Stimulated activated CD8-positive, alpha-beta memory T cell treated with anti-CD3 and anti-CD28 coated beads, Interleukin-12 subunit alpha, Interleukin-12 subunit beta, amount 100 ng/mL, for 4 hours (primary cell): ENCODE results near the gene POTEH.
"Not testable (repeated sequence)": the region's sequence is repeated elsewhere in the genome, so short reads cannot be mapped to it uniquely, and the experiment has no call there.

ENCODE experiments used
- DNase-seq: peaks from one replicate; pipeline ENCODE4 v3.0.0-alpha.2; 2020; ENCODE audit warnings: low read depth

Gene POTEH

DNA sequence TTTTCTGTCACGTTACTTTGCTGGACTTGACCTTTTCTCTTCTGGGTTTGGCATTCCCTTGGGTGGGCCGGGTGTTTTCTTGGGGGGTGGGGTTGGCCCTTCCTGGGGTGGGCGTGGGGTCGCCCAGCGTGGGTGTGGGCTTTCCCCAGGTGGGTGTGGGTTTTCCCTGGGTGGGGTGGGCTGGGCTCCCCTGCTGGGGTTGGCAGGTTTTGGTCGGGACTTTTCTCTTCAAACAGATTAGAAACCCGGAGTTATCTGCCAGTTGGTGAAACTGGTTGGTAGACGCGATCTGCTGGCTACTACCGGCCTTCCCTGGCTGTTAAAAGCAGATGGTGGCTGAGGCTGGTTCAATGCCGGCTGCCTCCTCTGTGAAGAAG is at the start of gene POTEH:
Gene POTEH (plus strand): TSS at position 278 of the 377 bp plus-strand sequence. CDS start 52 bp downstream, at position 330.
- not testable (repeated sequence) for DNase-seq

DNA sequence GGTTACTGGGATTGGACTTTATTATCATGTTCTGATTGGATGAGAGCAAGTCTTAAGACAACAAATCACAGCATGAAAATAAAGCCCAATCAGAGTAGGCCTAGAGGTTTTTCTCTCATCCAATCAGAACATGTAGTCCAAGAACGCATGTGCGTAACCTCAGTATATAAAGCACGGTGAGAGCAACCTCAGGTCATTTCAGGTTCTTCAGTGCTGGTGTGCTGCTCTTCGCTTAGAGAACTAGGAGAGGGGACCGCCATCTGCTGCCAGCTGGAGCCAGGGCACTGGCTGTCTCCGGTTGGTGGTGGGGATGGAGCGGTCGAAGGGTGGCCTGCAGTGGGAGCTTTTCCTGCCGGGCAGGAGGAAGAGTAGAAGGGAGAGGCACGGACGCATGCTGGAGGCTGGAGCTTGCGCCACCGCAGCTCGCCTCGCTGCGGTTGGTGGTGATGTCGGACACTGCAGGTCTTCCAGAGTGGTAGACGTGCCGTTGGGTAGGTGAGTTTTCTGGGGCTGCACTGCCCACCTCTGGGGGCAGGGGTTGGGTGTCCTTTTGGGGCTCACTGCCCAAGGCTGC is 47.5 kb upstream of the POTEH start:
- not testable (repeated sequence) for DNase-seq

DNA sequence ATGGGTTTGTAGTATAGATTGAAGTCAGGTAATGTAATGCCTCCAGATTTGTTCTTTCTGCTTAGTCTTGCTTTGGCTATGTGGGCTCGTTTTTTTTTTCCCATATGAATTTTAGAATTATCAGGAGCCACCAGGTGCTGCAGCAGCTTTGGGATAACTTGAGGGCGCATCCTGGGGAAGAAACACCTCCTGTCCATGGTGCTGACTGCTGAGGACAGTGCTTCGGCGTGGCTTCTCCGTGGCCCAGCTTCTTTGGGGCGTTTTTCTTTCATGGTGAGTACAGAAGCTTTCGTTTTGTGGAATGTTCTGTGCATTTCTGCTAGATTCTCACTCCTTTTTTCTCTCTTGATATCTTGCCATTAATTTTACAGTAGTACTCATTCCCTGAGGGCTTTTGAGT is 37.9 kb upstream of the POTEH start:
- not testable (repeated sequence) for DNase-seq

DNA sequence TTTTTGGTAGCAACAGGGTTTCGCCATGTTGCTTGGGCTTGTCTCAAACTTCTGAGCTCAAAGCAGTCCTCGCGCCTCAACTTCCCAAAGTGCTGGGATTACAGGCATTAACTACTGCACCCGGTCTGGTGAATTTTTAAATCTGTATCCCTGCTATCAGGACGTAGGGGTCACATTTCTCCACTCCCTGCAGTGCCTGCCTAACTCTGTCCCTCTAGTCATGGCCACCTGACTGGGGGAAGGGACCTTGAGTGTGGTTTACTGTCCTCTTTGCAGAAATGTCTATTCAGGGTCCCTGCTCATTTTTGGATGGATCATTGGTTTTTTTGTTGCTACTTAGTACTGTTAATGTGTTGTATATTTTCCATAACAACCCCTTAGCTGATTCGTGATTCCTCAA is 37.1 kb upstream of the POTEH start:
- DNase-seq = not testable (repeated sequence)

DNA sequence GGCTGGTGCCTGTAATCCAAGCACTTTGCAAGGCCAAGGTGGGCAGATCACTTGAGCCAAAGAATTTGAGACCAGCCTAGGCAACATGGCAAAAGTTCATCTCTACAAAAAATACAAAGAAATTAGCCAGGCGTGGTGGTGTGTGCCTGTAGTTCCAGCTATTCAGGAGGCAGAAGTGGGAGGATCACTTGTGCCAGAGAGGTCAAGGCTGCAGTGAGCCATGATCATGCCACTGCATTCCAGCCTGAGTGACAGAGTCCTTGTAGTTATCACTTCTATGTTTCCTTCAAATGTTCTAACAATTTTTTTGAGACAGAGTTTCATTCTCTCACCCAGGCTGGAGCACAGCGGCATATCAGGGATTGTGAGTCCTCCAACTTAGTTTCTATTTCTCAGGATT is 36.6 kb upstream of the POTEH start:
- DNase-seq = not testable (repeated sequence)

DNA sequence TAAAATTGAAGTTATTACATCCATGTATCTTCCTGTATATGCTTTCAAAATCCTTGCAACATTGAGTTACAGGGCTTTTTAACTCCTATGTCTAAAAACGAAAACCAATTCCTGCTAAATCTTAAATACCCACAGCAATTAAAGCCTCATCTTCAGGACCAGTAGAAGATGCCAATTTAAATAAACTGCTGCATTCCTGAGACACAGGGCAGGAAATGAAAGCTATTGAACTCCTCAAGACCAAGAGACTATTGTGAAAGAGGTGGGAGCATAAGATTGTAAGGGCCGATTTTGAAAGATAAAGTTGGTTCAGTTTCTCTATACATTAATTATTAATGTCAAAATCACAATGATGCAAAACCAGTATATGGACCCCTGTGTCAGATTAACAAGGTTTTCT is 28.7 kb upstream of the POTEH start:
- DNase-seq = not testable (repeated sequence)

DNA sequence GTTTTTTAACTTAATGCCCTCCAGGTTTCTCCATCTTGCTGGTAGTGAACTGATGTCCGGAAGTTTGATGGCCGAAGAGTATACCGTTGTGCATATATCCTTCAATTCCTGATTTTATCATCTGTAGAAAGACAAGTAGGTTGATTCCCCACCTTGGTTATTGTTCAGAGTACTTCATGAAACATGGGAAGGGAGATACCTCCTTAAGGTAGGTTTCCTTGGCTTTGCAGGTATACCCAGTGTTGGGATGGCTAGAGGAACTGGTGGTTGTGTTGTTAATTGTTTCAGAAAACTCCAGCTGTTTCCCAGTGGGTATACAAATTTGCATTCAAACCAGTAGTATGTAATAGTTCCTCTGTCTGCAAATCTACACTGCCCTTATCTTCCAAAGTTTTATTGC is 25.1 kb upstream of the POTEH start:
- DNase-seq = not testable (repeated sequence)

DNA sequence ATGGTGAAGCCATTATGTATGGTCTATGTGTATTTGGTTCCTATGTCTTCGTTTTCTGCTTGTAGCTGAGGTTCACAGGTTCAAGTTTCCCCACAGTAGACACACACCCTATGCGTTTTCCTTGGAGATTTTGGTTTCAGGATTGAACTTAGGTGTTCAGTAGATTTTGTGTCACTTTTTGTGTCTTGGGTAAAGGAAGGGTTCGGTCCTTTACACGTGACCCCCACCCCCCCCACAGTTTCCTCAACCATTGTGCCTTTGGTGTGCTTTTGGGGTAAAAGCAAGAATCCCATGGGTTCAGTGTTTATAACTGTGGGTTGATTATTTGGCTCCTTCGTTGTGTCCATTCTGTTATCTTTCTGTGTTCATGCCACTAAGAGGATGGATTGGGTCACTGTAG is 24.3 kb upstream of the POTEH start:
- DNase-seq = not testable (repeated sequence)

DNA sequence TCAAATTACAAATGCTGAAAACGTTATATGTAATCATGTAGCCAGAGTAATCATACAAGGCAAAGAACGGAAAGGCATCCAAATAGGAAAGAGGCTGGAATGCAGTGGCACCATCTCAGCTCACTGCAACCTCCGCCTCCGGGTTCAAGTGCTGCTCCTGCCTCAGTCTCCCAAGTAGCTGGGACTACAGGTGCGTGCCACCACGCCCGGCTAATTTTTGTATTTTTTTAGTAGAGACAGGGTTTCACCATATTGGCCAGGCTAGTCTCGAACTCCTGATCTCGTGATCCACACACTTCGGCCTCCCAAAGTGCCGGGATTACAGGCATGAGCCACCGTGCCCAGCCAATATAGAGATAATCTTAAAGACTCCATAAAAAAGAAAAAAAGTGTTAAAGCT is 20.4 kb upstream of the POTEH start:
- DNase-seq = not testable (repeated sequence)

DNA sequence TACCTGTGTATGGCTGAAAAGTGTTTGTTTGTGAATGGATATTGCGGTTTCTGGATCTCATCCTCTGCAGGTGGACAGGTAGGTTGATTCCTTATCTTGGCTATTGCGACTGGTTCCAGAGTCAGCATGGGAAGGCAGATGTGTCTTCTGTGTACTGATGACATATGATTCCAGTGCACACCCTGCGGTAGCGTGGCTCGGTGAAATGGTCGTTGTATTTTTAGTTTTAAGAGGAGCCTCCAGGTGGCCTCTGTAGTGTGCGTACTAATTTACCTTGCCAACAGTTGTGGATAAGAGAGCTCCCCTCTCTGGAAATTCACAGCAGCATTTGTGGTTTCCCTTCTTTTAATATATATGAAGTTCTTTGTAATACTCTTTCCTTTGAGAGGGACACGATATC is 10.1 kb upstream of the POTEH start:
- not testable (repeated sequence) for DNase-seq

DNA sequence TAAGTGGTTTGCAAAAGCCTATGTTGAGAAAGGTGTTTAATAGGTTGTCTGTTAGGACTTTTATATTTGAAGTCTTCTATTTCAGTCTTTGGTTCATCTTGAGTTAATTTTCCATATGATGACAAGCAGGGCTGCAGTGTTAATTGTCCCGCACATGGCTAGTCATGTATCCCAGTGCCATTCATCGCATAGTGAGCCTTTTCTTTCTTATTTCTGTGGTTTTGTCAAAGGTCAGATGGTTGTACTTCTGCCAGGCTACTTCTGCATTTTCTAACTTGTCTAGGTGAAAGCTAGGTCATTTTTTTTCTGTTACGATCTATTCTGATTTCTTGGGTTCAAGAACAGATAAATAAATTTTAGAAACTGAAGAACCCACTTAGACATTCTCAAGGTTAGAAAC is 5.7 kb upstream of the POTEH start:
- not testable (repeated sequence) for DNase-seq

DNA sequence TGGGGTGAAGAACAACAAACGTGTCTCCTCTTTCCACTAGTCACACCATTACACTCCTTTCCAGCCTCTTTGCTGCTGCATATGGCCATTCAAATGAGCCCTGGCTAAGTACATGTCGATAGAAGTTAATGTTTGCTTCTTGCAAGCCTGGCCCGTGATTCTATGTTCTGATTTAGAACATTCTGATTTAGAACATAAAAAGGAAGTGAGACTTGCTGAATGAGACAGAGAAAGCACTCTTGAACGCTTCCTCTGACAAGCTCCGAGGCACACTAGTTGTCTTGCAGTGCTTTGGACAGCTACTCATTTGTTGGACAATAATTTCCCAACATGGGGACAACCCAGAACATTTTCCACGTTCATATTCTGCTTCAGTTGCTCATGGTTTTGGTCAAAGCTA is 5.1 kb upstream of the POTEH start:
- DNase-seq = not testable (repeated sequence)

DNA sequence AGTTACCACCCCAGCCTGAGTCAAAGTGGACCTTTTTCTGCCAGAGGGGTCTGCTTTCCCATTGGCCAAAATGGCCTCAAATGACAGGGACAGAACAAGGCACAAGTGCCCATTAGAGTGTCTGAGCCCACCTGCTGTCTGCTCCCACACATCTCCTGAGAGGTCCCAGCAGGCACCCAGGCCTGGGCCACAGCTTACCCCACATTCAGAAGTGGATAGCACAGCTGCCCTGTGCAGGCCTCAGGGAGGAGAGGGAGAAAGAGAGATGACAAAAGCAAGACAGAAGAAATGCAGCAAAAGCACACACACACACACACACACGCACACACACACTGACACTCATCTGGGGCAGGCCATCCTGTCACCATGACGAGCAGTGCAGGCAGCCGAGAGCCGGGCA is 4.2 kb upstream of the POTEH start:
- DNase-seq = not testable (repeated sequence)

DNA sequence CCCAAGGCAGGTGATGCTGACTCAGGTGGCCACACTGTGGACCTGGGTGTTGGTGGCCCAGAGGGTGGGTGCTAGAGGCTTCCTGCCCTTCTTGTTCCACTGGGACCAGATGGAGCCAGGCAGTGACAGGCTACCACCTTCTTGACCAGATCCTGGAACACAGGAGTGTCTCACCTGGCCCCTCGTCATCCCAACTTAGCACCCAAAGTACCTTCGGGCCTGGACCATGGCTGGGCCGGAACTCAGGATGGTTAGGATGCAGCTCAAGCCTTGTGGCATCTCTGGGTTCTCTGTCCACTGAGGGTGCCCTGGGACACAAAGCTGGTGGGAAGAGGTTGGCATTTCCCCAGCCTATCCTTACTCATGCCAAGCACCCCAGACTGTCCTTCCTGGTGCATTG is 2.7 kb upstream of the POTEH start:
- not testable (repeated sequence) for DNase-seq

DNA sequence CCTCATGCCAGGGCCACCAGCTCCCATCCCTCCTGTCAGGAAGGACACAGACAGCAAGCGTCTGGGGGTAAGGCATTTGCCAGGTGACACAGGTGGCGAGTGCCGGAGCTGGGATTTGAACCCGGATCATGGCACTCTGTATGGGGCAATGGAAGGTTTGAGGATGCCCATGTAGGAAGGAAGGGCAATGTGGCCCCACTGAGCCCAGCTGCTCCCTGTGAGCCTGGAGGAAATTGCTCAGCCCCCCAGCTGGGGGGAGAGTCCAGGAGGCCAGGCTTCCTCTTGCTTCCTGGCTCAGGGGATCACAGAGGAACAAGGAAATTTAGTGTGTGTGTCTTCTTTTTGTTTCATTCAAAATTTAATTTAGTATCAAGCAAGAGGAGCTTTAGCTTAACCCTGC is 2.1 kb upstream of the POTEH start:
- not testable (repeated sequence) for DNase-seq

DNA sequence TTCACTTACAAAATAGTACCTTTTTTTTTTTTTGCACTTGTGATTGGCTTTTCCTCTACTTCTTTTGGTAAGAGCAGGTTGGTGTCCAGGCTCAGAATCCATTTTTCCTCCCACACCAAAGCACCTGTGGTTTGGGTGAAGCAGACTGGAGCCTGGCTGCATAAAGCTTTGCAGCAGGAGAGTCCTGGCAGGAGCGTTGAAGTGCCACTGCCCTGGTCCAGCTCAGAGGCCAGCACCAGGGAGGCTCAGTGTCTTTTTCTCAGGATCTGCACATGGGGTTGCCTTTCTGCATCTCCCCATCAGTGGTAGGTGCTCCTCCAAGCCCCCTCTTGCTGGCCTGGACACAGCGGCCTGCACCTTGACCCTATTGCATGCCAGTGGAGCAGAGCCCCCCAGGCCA is 1.7 kb upstream of the POTEH start:
- DNase-seq = not testable (repeated sequence)

DNA sequence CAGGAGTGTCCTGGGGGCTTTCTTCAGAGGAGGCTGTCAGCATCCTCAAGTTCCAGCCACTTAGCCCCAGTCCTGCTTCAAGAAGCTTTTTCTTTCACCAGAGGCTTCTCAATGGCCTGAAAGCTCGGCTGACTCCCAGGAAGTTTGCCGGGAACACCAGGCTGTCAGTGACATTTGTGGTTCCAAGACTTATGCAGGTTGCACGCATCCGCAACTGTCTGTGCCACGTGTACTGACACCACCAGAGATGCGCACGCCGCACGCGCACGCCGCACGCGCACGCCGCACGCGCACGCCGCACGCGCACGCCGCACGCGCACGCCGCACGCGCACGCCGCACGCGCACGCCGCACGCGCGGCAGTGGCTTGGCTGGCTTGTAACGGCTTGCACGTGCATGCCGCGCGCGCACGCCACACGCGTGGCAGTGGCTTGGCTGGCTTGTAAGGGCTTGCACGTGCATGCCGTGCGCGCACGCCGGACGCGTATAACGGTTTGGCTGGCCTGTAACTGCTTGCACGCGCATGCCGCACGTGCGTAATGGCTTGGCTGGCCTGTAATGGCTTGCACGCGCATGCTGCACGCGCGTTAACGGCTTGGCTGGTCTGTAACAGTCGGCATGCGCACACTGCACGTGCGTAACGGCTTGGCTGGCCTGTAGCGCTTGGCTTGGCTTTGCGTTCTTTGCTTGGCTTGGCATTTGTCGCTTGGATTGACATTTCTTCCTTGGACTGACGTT is 646 bp upstream of the POTEH start:
- DNase-seq = not testable (repeated sequence)

DNA sequence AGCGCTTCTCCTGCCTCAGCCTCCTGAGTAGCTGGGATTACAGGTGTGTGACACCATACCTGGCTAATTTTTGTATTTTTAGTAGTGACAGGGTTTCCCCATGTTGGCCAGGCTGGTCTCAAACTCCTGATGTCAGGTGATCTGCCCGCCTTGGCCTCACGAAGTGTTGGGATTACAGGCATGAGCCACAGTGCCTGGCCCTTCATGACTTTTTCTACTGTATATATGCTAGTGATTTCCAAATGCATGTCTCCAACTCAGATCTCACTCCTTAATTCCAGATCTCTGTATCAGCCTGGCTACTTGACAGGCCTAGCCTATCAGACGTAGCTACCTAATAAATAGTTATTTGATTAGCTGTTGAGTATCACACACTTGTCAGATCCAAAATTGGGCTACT is 23.8 kb downstream of the POTEH start:
- DNase-seq = not testable (repeated sequence)

DNA sequence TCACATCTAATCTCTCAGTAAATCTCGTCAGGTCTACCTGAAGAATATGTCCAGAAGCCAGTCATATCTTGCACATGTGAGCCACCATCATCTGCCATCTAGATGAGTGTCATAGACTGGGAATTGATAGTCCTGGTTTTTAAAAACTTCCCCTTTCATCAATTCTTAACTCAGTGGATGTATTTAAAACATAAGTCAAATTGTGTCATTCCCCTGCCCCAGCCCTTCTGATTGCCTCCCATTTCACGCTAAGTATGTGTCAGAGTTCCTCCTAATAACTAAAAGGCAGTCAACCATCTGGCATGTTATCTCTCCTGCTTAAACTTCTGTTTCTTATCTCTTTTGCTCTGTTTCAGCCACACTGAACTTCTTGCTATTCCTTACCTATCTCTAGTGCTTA is 24.3 kb downstream of the POTEH start:
- DNase-seq = not testable (repeated sequence)

DNA sequence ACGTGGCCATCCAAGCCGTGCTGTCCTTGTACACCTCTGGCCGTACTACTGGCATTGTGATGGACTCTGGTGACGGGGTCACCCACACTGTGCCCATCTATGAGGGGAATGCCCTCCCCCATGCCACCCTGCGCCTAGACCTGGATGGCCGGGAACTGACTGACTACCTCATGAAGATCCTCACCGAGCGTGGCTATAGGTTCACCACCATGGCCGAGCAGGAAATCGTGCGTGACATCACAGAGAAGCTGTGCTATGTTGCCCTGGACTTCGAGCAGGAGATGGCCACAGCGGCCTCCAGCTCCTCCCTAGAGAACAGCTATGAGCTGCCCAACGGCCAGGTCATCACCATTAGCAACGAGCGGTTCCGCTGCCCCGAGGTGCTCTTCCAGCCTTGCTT is 32.1 kb downstream of the POTEH start:
- DNase-seq = not testable (repeated sequence)

DNA sequence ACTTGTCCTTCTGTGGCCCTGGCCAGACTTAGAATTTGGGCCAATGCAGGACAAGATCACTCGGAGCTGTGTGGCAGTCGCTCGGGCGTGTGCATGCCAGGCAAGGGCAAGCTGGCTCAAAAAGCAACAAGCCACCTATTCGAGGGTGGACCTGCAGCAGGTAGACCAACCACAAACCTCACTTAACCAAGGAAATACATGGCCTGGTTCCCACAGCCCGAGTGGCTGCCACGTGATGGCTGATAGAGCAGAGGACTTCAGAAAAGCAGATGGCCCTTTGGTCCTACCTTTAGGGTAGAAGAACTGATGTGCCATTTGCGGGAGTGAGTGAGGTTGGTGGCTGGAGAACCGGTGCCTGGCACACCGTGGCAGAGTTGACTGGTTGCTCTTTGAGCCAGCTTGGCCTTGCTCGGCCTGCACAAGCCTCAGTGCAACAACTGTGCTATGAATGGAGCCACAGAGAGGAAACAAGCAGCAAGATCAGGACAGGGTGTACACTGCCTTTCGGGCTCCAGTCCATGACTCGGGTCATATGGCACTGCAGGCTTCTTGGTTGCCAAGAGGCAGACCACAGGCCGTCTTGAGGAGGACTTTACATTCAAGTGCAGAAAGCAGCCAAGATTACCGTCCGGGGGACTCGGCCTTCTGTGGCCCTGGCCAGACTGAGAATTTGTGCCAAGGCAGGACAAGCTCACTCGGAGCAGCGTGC is 39.5 kb downstream of the POTEH start:
- not testable (repeated sequence) for DNase-seq

DNA sequence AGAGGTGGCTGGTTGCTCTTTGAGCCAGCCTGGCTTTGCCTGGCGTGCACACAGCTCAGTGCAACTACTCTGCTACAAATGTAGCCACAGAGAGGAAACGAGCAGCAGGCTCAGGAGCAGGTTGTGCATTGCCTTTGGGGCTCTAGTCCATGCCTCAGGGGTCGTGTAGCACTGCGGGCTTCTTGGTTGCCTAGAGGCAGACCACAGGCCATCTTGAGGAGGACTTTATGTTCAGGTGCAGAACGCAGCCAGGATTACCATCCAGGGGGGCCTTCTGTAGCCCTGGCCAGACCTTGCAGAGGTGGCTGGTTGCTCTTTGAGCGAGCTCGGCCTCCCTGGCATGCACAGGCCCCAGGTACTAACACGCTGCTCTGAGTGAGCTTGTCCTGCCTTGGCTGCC is 41.2 kb downstream of the POTEH start:
- not testable (repeated sequence) for DNase-seq

DNA sequence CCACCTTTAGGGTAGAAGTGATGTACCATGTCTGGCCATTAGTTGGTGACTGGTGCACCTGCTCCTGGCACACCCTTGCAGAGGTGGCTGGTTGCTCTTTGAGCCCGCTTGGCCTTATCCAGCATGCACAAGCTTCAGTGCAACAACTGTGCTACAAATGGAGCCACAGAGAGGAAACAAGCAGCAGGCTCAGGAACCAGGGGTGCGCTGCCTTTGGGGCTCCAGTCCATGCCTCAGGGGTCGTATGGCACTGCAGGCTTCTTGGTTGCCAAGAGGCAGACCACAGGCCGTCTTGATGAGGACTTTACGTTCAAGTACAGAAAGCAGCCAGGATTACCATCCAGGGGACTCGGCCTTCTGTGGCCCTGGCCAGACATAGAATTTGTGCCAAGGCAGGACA is 44.6 kb downstream of the POTEH start:
- DNase-seq = not testable (repeated sequence)
